HG03457 (cell line): Measurements from ENCODE around the gene MGAT5.

Source experiments
- ATAC-seq: cut with Tn5 transposase; IDR thresholded peaks from one replicate; pipeline ENCODE4 v1.9.1; 2021; ENCODE audit warnings: moderate number of reproducible peaks; ENCODE audit not compliant: unreplicated experiment

The MGAT5 gene

GRCh38 chr2:134386310-134386709, 132.4 kb downstream of the MGAT5 start:
- no peak for ATAC-seq

- ATAC-seq = no peak
Measured at GRCh38 chr2:134389381-134389780, 135.5 kb downstream of the MGAT5 start.

GRCh38 chr2:134391751-134392160, 137.9 kb downstream of the MGAT5 start:
- ATAC-seq = peak; percentile 71

DNA sequence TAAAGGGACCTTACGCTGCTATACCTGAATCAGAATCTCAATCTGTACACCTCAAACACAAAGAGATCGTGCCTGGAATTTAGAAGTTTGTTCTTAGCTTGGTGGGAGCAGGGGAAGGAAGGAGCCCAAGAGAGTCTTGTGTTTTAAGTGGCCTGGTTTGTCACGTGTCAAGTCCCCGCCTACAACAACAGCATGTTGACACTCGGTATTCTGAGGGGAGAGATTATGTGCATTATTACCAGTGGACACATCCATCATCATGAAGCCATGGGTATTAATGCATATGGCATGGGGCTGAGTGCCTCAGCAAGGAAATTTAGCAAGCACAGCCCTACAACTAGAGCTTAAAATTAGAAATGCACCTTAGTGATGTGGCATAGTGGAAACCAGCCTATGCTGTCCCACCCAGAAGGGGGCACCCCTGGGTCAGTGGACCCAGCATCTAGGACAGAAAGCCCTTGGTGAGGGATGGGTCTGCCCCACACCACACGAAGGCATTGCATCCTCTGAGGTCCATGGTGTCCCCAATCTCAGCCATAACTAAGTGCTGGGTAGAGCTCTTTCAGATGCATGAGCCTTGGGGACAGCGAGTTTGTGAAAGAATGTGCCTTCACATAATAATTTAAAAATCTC, 138.7 kb downstream of the MGAT5 start:
- no peak for ATAC-seq

- ATAC-seq = no peak
Measured at GRCh38 chr2:134393075-134393461, 139.2 kb downstream of the MGAT5 start.

DNA sequence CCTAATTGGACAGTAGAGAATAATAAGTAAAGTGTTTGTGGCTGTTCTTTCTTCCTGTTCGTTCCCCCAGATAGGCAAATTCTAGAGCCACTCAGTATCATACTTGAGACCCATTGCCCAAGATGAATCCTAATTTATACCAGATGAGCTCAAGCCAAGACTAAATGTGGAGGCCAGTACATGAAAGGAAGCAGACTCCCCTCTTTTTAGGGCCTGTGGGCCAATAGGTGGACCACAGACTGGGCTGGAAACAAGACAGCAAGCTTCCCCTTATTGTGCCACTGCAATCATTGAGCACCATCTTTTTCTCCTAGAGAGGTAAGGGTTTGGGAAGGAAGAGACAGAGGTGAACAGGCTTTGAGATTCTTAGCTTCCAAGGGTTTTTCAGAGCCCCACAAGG, 141.9 kb downstream of the MGAT5 start:
- ATAC-seq = no peak

- ATAC-seq = no peak
Measured at GRCh38 chr2:134396493-134396892, 142.6 kb downstream of the MGAT5 start.

DNA sequence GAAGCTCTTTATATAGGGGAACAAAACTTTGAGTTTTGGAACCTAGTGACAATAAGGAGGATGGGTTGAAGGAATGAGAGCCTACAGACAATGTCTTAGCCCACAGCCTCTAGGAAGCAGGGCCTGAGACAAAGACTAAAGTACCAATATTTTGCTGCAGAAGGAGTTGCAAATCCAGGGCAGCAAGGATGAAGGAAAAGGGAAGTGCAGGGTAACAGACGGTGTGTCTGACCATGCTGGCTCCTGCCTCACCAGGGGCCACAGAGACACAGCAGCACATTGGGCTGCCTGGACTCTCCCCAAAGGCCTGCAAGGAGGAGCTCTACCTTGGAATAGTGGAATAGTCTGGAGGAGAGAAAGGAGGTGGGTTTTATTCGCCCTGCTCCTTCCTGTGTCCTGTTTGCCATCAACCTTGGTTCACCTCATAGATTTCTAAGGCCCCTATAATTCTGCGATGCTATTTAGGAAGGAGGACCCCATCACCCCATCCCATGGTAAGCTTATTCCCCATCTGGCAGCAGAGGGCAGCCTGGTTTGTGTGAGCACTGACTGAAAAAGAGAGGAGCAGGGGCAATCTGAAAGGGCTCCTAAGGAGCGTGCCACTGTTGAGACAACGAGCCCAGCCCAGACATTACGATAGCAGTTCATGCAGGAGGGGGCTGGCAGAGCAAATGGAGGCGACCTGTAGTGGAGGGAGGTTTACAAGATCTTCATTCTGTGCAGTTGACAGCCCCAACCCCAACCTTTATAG, 143.4 kb downstream of the MGAT5 start:
- no peak for ATAC-seq

- ATAC-seq = no peak
Measured at GRCh38 chr2:134398300-134398699, 144.4 kb downstream of the MGAT5 start.

- no peak for ATAC-seq
Measured at GRCh38 chr2:134399096-134399495, 145.2 kb downstream of the MGAT5 start.

DNA sequence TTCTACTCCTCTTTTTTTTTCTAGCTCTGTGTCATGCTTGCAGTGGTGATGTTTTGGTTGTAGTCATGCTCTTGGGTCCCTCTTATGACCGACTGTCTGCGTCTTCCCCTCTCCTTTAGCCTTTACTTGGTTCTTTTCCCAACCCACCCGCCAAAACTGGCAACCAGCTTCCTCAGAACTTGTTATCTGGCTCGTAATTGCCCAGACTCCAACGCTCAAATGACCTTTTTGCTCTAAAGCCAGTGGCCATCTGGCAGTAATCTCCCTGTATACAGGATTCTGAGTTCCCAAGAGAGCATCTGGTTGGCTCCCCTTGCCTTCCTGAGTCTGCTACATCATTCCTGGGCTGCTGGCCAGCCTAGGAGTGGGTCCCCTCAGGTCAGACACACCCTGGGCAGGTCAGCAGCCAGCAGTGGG, 147.2 kb downstream of the MGAT5 start:
- ATAC-seq = no peak

DNA sequence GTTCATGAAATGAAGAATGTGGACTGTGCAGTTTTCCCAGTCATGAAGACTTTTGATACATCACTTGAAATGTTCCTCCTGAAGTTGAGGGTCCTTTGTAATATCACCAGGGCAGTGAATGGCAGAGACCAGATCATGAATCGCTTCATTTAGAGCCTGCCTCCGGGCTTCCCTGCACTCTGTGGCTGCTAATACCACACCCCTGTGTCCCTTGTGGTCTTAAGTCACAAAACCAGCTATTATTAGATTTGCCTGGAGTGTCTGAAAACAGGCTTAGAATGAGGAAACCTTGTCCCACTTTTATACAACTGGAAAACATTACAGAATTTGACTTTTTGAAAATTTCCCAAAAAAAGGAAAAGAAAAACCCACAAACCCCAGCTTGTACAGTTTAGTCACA, 147.9 kb downstream of the MGAT5 start:
- no peak for ATAC-seq

DNA sequence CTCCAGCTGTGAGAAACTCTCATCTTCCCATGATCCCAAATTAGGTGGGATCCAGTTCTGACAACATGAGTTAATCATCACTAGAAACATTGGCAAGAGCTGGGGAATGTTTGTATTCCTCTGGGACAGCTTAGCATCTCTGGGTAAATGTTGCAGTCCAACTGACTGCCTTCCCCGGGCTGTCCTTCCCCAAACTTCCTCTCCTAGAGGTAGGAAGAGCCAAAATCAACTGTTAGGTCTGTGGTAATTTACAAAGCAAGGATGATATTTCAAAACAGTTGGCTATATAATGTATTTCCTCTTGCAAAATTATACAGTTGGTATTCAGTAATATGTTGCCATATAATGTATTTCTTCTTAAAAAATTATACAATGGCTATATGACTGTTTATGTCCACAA, 148.5 kb downstream of the MGAT5 start:
- ATAC-seq = no peak

DNA sequence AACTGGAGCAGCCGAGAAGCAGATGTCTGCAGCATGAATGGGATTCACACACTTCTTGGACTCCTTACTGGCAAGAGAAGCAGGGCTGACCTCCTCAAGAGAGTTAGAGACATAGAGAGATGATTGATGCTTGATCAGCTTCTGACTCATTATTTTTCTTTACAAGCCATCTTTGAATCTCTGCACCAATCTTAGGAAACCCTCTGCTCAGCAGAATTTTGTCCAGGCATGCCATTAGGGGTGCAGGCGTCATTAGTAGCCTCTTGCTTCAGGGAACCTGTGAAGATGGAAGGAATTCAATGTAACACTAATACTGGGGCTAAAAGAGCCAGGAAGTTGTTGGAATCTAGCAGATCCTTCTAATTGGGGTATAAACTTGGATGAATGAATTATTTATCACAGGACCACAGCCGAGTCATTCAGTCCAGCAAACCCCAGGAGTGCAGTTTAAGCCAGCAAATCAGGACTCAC, 151.8 kb downstream of the MGAT5 start:
- ATAC-seq = no peak

GRCh38 chr2:134406311-134406710, 152.4 kb downstream of the MGAT5 start:
- ATAC-seq = no peak

- ATAC-seq = no peak
Measured at GRCh38 chr2:134406736-134407135, 152.9 kb downstream of the MGAT5 start.

GRCh38 chr2:134407154-134407890, 153.4 kb downstream of the MGAT5 start:
- no peak for ATAC-seq

DNA sequence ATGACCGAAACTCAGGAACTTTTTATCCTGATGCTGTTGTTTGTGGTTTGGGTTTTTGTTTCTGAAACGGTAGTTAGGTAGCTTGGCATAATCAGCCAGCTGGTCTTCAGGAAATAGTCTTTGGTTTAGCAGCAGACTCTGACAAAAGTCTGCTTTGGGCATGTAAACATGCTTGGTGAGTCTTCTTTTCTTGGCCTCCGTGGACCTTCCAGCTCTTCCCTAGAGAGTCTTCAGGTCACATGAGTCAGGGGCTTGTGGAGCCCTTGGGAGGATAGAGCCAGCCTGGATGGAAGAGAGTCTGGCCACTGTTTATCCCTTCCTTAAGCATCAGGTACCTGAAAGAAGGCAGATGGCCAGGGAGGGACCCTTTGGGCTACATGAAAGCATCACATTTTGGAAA, 154.5 kb downstream of the MGAT5 start:
- no peak for ATAC-seq

DNA sequence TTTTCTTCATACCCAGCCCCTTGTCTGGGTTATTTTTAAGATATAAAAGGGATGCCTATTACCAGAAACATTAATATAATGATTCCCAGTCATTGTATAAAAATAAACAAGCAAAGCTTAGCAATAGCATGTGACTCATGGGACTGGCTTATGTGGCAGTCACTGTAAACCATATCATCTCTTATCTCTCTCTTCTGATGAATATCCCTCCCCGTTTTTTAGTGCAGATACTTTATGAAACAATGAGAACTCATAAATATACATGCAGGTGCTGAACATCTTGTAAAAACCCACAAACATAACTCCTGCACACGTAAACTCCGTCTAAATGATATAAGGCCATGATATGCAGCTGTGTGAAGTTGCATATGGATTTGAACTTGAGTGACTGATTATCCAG, 154.9 kb downstream of the MGAT5 start:
- no peak for ATAC-seq

- ATAC-seq = no peak
Measured at GRCh38 chr2:134410006-134410405, 156.1 kb downstream of the MGAT5 start.

- ATAC-seq = no peak
Measured at GRCh38 chr2:134410831-134411231, 157.0 kb downstream of the MGAT5 start.

DNA sequence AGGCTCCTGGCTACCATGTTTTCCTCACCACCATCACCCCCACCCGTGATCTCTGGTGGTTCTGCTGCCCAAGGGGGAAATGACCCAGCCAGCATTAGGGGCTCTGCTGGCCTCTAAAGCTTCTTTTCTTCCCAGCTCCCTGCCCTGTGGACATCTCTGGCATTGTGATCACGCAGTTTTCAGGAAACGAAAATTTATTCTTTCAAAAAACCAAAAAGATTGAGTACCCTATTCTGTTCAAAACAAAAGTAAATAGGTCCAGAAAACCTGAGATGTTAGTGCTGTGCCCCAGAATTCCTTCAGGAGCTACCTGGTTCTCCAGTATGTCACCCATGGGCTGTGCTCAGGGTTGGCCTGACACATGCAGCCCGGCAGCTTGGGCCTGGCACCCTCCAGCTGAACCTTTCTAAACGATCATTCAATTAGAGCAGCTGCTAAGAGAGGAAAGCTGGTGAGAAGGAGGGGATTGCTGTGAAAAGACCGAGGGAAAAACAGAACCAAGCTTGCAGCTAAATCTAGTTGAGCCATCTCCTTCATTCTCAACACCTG, 157.5 kb downstream of the MGAT5 start:
- no peak for ATAC-seq
